Muscle of arm (tissue), 14 donors: ENCODE measurements around the gene FAM107A. TPM values are rescaled to one million over a fixed set of nuclear protein-coding genes. Genes with fewer than 3 reads are reported as not detected.

Source experiments
- DNase-seq: peaks from one replicate; pipeline ENCODE4 v3.0.0-alpha.2; 2013
- long read RNA-seq, 11 donors: transcript quantifications; one replicate each; lab custom pipeline, GENCODE V29; 2026
- polyA plus RNA-seq, 12 donors: library from polyadenylated mRNA; unstranded; fragments of 120-200 nt; gene quantifications; one replicate each; pipeline ENCODE4 v1.2.1, GENCODE V29; 2013; ENCODE audit not compliant: insufficient read length in 12 of 12

Gene FAM107A, protein sequence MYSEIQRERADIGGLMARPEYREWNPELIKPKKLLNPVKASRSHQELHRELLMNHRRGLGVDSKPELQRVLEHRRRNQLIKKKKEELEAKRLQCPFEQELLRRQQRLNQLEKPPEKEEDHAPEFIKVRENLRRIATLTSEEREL
- 1 to 10 TPM in 6 of 12 donors, under 1 TPM in 4, not detected in 2; 0.80 to 2.0 (median 1.4) TPM for polyA plus RNA-seq
- long read RNA-seq, donor 1 = 0 reads
- long read RNA-seq, donor 2, partial matches to known transcripts = 0 of 1 reads
- long read RNA-seq, donor 2, other reads (novel, unspliced or antisense) = 0 of 1 reads
- long read RNA-seq, donor 3 = 0 reads
- long read RNA-seq, donor 4 = 0 reads
- long read RNA-seq, donor 5 = 0 reads
- long read RNA-seq, donor 6 = 0 reads
- long read RNA-seq, donor 7 = 0 reads
- long read RNA-seq, donor 8 = 0 reads
- long read RNA-seq, donor 9 = 0 reads
- long read RNA-seq, donor 10 = 0 reads
- long read RNA-seq, donor 11, partial matches to known transcripts = 6 of 8 reads
- long read RNA-seq, donor 11, other reads (novel, unspliced or antisense) = 0 of 8 reads

DNA sequence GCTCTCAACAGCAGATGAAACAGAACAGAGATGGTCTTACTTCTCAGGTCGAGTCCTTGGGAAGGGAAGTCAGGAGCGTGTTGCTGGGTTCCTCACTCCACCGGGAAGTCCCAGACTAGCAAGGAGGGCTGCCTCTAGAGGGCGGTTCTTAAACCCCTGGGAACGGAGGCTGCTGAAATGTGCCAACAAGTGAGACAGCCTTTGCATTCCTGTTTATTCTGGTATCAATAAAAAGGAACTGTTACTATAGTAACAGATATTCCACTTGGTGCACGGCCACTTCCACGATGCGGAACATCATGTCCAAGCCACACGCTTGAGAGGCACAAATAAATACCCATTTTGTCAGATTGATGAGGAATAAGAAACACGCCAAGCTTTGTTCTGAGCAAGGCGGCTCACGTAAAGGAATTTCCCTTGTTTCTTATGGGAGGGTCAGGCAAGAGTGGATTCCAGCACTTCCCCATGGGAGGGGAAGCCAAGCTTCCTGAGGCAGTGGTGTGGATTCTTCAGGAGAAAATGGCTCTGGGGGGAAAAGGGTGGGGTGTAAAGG lies at the start of gene FAM107A:
TSS of gene FAM107A (minus strand) at position 123 of the 553 bp plus-strand sequence. CDS start 7,531 bp downstream, outside the sequence.
- no peak for DNase-seq

DNA sequence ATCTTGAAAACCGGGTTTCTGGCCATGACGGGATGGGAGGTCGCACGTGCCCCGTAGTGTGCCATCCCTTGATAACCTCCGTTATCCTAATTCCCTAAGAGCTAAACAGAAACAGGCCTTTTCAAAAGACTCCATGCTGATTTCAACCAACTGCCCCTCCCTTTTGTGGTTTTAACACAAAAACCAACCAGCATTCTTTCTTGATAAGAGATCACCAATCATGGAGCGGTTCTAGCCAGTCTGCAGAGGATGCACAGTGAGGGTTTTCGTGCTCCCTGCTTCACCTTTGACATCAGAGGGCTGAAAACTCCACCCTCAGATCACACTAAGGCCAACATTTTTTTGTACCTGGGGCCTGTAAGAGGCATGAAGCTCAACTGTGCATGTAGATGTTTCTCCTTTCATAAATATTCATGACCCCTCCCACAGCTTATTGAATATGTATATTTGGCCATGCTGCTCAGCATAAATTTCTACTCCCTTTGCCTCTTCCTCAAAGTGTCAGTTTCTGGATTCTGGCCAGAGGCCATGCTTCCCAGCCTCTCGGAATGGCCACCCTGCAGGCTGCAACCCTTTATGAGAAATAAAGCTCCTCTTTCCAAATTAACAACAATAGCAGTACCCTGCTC lies 48.1 kb upstream of the FAM107A start:
- DNase-seq = no peak

DNA sequence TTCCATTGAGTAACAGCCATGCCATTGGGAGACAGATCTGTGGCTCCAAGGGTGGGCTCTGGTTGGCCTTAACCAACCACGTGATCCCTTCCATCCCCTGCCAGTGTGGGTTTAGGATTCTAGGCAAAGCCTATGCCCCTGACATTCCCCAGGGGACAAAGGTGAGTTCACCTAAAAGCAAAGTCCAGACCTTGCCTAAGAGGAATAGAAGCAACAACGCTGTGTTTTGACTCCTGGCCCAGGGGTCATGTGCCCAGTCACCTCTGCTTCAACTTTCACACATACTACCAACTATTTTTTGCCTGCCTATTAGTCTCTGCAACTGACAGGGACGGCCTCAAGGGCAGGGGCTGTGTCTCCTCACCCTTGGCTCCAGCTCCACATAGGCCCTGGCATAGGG lies 47.4 kb upstream of the FAM107A start:
- no peak for DNase-seq

DNA sequence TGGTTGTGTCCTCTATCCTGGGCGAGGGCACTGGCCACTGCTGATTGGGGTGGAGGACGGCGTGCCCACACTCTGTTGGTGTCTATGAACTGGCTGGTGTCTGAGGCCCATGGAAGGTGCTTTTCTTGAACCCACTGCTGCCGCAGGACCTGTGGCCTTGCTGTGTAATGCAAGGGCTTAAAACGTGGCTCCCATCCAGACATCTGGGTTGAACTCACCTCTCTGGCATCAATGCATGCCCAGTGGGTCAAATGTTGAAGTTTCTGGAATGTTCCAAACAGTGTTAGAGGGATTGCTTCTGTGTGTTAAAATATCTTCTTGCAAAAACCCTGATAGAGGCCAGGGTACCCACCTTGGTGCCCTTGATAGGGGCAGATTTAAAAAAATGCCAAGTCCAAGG lies 46.8 kb upstream of the FAM107A start:
- DNase-seq = no peak

DNA sequence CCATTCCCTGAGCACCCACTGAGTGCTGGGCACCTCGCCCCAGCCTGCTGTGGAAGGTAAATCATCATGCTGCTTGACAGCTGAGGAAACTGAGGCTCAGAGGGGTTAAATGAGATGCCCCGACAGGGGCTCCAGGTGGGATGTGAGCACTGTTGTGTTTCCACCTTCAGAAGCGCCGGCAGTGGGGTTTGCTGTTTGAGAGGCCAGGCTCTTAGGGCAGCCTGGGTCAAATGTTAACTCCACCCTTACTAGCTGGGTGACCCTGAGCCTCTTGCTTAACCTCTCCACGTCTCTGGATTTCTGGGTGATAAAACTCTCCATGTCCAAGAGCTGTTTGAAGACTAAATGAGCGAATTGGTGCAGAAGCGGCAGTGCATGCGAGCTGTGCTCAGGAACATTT lies 46.3 kb upstream of the FAM107A start:
- no peak for DNase-seq

DNA sequence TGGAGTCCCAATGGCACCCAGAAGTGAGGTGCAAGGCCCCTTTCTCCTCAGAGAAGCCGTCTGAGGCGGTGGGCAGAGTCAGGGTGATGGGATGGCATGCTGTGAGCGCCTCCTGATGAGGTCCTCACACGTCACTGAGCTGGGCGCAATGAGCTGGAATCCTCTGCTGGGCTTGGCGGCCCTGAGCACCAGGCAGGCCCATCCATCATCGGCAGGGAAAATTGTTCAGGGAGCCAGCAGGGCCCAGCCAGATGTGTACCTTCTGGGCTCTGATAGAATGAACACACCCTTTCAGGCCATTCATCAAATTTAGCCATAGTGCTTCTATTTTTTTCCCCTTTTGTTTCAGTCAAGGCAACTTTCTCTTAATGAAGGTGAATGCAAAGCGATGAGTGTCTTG lies 45.7 kb upstream of the FAM107A start:
- no peak for DNase-seq

DNA sequence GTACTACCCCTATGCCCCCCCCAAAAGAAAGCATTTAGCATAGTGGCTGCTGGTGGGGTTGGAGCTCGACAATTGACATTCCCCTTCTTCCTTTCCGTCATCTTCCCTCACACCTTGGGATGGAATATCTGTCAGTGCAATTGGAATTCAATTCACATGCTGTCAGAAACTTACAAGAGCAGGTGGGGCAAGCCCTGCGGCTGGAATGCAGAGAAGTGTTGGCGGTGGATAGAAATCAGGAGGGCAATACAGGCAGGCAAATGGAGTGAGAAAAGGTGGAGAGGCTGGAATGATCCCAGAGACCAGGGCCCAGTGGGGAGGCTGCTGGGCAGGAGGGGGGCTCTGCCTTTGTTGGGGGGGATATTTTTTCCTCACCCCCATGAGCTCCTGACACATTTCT lies 45.2 kb upstream of the FAM107A start:
- DNase-seq = no peak

DNA sequence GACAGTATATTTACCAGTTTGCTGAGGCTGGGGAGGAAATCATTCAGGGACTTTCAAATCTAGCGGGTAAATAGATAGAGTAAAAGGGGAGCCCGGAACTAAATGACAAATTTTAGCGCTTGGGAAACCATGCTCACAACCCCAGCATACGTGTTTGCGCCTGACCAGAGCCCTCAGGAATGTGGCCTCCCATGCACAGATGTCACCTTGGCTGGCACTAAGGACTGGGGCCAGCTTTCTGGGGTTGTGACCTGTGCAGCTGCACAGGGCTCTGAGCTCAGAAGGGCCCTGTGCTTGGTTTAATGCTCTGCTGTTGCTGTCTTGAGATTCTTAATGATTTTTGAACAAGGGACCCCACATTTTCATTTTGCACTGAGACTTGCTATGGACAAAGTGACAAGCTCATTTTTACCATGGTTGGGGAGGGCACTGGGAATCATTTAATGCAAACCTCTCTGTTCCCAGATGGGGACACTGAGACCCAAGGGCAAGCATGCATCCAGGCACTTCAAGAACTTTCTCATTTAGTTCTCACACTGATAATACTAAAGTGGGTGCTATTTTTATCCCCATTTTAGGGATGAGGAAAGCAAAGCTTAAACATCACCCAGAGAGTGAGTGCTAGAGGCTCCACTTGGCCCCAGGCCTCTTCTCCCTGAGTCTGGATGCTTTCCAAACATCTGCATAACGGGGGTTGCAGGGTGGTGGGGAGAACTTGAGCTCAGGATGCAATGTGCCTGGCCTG lies 44.1 kb upstream of the FAM107A start:
- no peak for DNase-seq

DNA sequence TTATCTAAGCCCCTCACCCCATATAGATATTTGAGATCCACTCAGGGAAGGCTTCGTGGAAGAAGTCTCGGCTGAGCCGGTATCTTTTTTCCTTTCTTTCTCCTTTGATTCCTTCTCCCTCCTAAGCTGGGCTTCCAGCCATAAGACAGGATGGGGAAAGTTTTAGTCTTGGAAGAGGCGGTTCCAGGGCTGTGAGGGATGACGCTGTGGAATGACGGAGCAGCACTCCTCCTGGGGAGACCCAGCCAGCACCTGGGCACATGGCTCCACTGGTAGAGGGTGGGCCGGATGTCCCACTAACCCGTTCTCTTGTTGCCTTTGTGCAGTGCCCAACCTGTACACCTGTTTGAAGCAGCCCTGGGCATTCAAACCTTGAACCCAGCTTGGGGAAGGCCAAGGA lies 43.2 kb upstream of the FAM107A start:
- peak; percentile 43 for DNase-seq

DNA sequence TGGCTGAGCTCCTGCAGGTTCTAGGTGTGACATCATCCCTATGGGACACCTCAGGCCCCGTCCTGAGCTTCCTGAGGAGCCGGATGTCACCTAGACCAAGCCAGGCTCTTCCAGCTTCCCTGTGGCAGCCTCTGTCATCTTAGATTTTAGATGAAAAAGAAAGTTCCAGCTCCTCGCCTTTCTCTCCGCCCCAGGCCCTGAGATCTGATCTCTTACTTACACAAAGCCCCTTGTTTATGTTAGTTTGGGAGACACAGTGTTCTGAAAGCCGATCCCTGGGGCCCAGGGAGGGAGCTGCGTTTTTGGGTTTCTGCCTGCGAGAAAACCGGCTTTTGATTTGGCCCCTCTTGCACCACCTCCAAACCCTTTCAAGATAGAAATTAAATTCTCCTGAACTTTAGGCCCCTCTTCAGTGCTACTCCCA lies 40.2 kb upstream of the FAM107A start:
- DNase-seq = peak; percentile 31

DNA sequence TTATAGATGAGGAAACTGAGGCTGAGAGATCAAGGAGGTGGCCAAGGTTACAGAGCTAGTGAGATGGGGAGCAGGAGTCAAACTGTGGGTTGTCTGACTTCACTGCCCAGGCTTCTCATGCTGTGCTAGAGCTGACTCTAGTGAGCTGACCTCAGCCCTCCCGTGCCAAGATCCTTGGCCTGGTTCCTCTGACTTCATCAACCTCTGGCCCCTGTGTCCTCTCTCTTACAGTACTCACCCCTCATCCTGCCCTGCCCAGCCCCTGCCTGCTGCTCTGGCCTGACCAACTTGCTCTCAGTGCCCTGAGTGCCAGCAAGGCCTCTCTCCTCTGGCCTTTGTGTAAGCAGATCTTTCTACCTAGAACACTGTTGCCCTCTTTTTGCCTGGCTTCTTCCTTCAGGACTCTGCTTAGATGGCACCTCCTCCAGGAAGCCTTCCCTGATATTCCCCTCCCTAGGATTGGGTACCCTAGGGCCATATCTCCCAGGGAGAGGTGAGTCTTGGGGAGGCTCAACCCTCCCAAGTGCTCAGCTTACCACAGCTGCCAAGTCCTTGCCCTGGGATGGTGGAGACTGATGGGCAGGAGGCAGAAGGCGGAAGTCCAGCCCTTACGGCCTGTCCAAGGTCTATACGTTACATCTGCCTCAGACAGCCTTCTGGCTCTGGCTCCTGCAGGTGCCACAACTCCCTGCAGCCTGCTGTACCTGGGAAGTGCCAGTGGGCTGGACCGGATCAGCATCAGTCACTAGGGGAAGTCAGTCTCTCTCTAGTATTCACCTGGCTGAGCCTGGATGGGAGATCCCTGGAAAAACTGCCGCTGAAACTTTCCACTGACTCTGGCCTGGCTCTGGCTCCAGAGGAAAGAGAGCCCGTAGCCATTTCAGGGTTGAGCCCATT lies 36.3 kb upstream of the FAM107A start:
- no peak for DNase-seq

DNA sequence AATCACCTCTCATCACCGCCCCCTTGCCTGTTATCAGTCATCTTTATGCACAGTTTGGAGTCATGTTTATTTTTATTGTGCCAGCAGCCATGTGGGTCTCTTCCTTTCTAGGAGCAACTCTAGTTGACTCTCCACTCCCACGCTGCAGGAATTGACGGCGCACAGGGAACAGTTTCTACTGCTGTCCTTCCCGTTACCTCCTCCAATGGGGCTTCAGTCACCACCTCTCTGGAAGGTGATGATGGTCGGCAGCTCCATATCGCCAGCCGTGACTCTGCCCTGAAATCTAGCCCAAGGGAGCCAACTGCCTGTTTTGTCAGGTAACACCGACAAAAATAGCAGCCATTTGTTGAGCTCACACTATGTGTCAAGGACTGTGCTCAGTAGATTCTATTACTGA lies 35.6 kb upstream of the FAM107A start:
- DNase-seq = no peak

DNA sequence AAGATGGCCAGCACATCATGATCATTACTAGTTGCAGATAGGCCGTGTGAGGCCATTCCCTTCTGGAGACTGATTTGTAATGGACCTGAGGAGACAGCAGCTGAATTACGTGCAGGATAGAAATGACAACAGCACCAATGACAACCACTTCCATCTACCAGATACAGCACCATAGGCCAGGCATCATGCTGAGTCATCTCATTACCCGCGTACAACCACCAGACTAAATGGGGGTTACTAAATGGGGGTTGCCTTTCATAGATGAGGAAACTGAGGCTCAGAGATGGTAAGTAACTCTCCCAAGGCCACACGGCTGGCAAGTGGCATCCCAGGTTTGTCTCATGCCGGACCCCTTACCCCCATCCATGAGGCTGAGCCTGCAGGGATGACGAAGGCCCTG lies 32.8 kb upstream of the FAM107A start:
- no peak for DNase-seq

DNA sequence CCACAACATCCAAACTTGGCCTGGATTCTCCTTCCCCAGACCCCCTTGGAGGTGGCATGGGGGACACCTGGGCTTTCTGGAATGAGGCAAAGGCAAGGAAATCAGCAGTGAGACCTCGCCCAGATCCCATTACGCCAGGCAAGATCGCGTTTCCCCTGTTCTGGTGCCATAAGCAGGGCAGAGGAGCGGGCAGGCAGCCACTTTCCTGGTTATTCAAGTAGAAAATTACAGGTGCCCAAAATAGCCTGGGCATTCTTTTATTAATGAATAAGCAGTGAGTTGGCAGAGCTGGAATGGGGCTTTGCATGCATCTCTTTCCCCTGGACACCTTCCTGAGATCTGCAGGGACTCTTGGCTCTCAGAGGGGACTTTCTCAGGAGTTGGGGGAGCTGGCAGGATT lies 31.5 kb upstream of the FAM107A start:
- no peak for DNase-seq

DNA sequence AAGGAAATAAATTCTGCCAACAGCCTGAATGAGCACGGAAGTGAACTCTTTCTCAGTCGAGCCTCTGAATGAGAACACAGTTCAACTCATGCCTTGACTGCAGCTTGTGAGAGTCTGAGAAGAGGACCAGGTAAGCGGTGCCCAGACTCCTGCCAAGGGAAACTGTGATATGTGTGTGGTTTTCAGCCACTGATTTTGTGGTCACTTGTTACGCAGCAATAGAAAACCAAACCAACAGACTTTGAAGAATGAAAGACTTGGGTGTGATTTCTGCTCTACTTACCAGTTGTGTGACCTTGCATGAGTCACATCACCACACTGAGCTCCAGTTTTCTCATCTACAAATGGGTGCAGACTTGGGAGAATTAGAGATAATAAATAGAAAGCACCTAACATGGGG lies 30.6 kb upstream of the FAM107A start:
- DNase-seq = no peak

DNA sequence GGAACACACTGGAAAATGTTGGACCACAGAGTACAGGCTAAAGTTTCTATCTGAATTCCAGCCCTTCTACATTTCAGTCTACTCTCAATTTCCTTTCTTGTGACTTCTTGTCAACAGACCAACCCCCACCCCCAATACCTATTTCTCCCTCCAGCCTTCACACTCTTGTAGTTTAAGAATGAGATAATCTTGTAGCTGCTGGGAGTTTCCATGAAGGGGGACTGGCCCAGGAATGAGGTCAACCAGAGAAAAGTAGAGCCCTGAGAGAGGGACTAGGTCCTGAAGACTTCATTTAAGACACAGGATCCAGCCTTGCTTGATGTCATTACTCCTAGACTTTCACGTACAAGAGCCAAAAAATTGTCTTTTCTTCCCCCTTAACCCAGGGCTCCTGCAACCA lies 29.5 kb upstream of the FAM107A start:
- DNase-seq = no peak

DNA sequence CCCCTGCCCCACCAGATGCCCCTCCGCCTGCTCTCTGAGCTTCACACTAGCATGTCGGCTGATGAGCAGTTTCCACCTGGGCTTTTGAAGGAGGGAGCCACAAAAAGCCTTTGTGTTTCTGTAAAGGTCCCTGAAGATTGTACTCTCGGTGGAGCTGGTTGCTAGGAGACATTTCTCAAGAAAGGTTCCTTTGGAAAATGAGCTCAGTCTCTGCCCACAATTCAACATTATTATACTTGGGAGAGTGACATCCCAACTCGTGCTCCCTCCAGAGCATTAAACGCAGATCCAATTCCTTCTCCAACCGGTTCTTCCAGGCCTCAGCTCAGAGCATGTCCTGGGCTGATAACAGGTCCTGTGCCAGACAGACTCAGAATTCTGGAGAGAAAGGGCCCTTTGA lies 26.8 kb upstream of the FAM107A start:
- no peak for DNase-seq

DNA sequence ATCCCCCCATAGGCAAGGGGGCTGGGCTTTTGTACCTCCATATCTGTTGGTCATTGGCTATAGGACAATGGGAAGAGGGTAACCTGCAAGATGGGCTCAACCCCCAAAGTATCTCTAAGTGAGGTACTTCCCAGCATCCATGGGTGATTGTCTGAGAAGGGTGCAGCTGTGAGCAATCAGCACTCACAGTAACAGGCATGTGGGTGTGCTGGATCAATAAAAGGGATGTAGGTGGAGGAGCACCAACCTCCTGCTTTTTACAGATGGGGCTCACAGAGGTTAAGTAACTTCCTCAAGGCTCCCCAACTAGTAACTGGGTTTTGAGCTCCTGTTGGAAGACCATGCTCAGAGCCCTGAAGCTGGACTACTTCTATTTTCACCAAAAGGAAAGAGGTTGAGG lies 26.4 kb upstream of the FAM107A start:
- no peak for DNase-seq

DNA sequence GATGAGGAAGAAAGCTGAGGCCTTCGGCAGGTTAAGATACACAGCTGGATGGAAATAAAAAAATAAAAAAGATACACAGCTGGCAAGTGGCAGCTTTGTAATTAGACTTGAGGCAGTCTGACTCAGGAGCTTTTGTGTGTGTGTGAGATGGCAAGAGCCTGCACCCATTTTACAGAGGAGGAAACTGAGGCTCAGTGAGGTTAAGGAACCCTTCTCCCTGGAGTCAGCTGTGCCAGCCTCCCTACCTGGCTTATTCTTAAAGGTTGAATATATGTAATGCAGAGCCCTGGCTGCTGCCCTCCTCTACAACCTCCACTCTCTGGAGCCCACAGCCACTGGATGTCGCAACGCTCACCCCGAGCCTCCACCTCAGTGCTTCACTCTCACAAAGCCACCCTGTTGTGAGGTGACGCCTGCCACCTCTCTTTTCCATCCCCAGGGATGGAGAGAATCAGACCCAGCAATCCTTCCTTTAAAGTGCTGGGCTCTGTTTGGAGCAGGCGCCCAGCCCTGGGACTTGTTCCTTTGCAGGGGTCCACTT lies 20.6 kb upstream of the FAM107A start:
- DNase-seq = no peak

DNA sequence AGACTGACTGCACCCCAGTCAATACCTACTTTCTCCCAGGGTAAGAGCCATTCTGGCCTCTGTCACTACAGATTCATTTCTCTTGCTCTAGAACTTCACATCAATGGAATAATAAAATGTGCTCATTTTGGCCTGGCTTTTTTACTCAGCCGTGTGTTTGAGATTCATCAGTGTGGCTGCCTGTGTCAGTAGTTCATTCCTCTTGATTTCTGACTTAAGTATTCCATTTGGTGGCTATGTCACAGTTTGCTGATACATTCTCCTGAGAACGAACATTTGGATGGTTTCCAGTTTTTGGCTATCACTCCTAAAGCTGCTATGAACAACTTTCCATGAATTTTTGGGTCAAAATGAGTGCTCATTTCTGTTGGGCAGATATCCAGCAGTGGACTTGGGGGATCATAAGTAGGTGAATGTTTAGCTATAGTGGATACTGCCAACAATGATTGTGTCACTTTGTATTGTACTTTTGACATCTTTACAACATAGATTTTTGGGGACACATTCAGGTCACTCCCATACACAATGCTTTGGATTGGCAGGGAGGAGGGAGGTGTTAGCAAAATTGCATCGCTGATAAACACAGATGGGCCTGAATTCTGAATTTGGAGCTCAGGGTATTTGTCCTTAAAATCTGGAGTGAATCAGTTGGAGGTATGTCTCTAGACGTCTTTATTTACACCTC lies 19.8 kb upstream of the FAM107A start:
- no peak for DNase-seq
